K562 (cell line): ENCODE measurements around the gene FMN1. TPM values are rescaled to one million over a fixed set of nuclear protein-coding genes. Genes with fewer than 3 reads are reported as not detected.
A peak's percentile ranks its signal among the peaks of the same experiment; 100 is the strongest.

Experiments used
- ATAC-seq: fragments of 200-7000 bp; cut with Tn5 transposase; 3 replicates; pipeline ENCODE4 v1.9.1; 2020; ENCODE audit warnings: moderate library complexity
- BruUV-seq: library from RNA; stranded (reverse); fragments of 400-500 nt; replicated peaks from 2 replicates; lab custom pipeline; 2021; lab: Mats Ljungman, UMichigan
- CTCF ChIA-PET: fragments of 300-600 bp; formaldehyde crosslinking; extraction: SDS; loops from one replicate; lab custom pipeline; 2021; ENCODE audit warnings: low intra/inter-chr PET ratio; lab: Yijun Ruan, JAX
- POLR2A ChIA-PET: fragments of 300-600, 350-650 bp; sonication (Branson Sonifier 250); formaldehyde crosslinking; extraction: SDS; loops from one replicate; lab custom pipeline; 2021; ENCODE audit warnings: antibody characterized with exemption, inconsistent platforms; lab: Yijun Ruan, JAX
- DNase-seq, 4 experiments: peaks; one replicate each; pipeline versions ENCODE4 v3.0.0 to v3.0.0-alpha.2; 2011 to 2018; ENCODE audit warnings: low spot score in 3 of 4, mixed read lengths in 3 of 4; ENCODE audit errors: extremely low read depth in 1 of 4
- FAIRE-seq: peaks from 2 replicates; lab custom pipeline; 2011; peaks lifted over from hg19 to GRCh38; lab: Jason Lieb, UNC
- H2AFZ ChIP-seq: 2 replicates; pipeline ENCODE4 v1.6.0; 2011; ENCODE audit warnings: low read depth, low read length, control low read depth, inconsistent platforms
- H3K27ac ChIP-seq: fragments of 200-600 bp; 3 replicates; pipeline ENCODE4 v1.8.0; 2011; ENCODE audit warnings: low read depth, mild to moderate bottlenecking, control low read depth, inconsistent platforms, low read length, moderate library complexity, mixed read lengths; ENCODE audit errors: extremely low read depth
- H3K27me3 ChIP-seq, 2 experiments: fragments of 300-600 bp in 1 of 2; 2 replicates in 1 of 2; 3 replicates in 1 of 2; pipeline versions ENCODE4 v1.6.0 to v1.8.0; 2011; ENCODE audit warnings: inconsistent platforms in 2 of 2, low read length in 2 of 2, mild to moderate bottlenecking in 1 of 2, mixed read lengths in 1 of 2, moderate library complexity in 1 of 2; ENCODE audit not compliant: control insufficient read depth in 2 of 2, insufficient read depth in 2 of 2
- H3K36me3 ChIP-seq: fragments of 300-600 bp; 3 replicates; pipeline ENCODE4 v1.8.0; 2011; ENCODE audit warnings: mild to moderate bottlenecking, low read length, inconsistent platforms; ENCODE audit not compliant: control insufficient read depth, insufficient read depth
- H3K4me1 ChIP-seq, 2 experiments: fragments of 200-600 bp in 1 of 2; replicated peaks in 1 of 2; 2 replicates in 1 of 2; 3 replicates in 1 of 2; pipeline versions ENCODE4 v1.5.1 to v1.8.0; 2011; ENCODE audit warnings: inconsistent platforms in 2 of 2, low read length in 2 of 2, mild to moderate bottlenecking in 1 of 2, mixed read lengths in 1 of 2, moderate library complexity in 1 of 2; ENCODE audit not compliant: control insufficient read depth in 2 of 2, insufficient read depth in 2 of 2
- H3K4me2 ChIP-seq: 2 replicates; pipeline ENCODE4 v1.6.1; 2011; ENCODE audit warnings: low read length, control low read depth, inconsistent platforms, mixed read lengths; ENCODE audit not compliant: insufficient read depth
- H3K4me3 ChIP-seq: fragments of 200-600 bp; sonication (generic), shearing (Covaris generic); 2 replicates; pipeline ENCODE4 v1.5.1; 2016; ENCODE audit warnings: control low read depth, inconsistent platforms
- H3K79me2 ChIP-seq: fragments of 200-600 bp; 3 replicates; pipeline ENCODE4 v1.8.0; 2011; ENCODE audit warnings: low read length, inconsistent platforms; ENCODE audit not compliant: control insufficient read depth, insufficient read depth
- H3K9ac ChIP-seq, 2 experiments: 2 replicates each; pipeline versions ENCODE4 v1.6.0 to v1.6.1; 2011; ENCODE audit warnings: low read depth in 2 of 2, low read length in 2 of 2, control low read depth in 1 of 2, inconsistent platforms in 1 of 2, mild to moderate bottlenecking in 1 of 2, mixed read lengths in 1 of 2; ENCODE audit not compliant: insufficient read depth in 1 of 2
- H3K9me1 ChIP-seq: one replicate; pipeline ENCODE4 v1.6.0; 2011; ENCODE audit warnings: inconsistent platforms, mild to moderate bottlenecking, low read length, moderate library complexity; ENCODE audit not compliant: control insufficient read depth, insufficient read depth
- H3K9me3 ChIP-seq: replicated peaks from 2 replicates; pipeline ENCODE4 v1.5.1; 2011; ENCODE audit warnings: low read depth, low read length, inconsistent platforms; ENCODE audit not compliant: control insufficient read depth, insufficient read depth
- H4K20me1 ChIP-seq: replicated peaks from 2 replicates; pipeline ENCODE4 v1.6.1; 2011; ENCODE audit warnings: low read length, inconsistent platforms, mixed read lengths; ENCODE audit not compliant: control insufficient read depth, insufficient read depth
- CXXC5 ChIP-seq: fragments of 250-450 bp; sonication (Bioruptor Pico); IDR thresholded peaks from 2 replicates; pipeline ENCODE4 v1.8.0; 2022; ENCODE audit warnings: inconsistent platforms, mild to moderate bottlenecking, moderate library complexity
- L3MBTL2 ChIP-seq: fragments of 450-650 bp; IDR thresholded peaks from 2 replicates; pipeline ENCODE4 v1.6.1; 2016; ENCODE audit warnings: mild to moderate bottlenecking, moderate library complexity
- TFAM ChIP-seq: fragments of 250-450 bp; sonication (Bioruptor Pico); conservative IDR thresholded peaks from 2 replicates; pipeline ENCODE4 v1.5.0; 2021; ENCODE audit warnings: mild to moderate bottlenecking, moderate library complexity
- ZNF778 ChIP-seq: fragments of 450-650 bp; formaldehyde crosslinking; IDR thresholded peaks from 2 replicates; pipeline ENCODE4 v1.4.0; 2020; ENCODE audit warnings: mild to moderate bottlenecking, moderate library complexity
- WGBS: fragments of 100-300 bp; shearing (Covaris generic); methylation state at CpG from one replicate; pipeline ENCODE4 v1.1.6; 2016; ENCODE audit warnings: low coverage, mixed read lengths; ENCODE audit not compliant: insufficient coverage; ENCODE audit errors: missing lambda C conversion rate; 5-methylcytosine and 5-hydroxymethylcytosine counted together
- in situ Hi-C: fragments of 300-500 bp; cut with MboI; formaldehyde crosslinking; loops from 4 replicates; pipeline ENCODE4 v1.15.0; 2018; ENCODE audit warnings: inconsistent platforms, mixed read lengths
- intact Hi-C: fragments of 100-400 bp; cut with micrococcal nuclease; formaldehyde crosslinking; loops from 2 replicates; pipeline ENCODE4 v1.14.2; 2022
- polyA plus RNA-seq, 8 experiments: library from polyadenylated mRNA; depleted of rRNA in 4 of 8; stranded (reverse) in 5 of 8; unstranded in 3 of 8; fragments of >200 nt; fragmentation: Nextera tagmentation in 2 of 8; fragmentation: Illumina TruSeq in 1 of 8; extraction: Ambion mirVana in 2 of 8; extraction: Trizol in 1 of 8; gene quantifications; 2 replicates each; pipeline versions ENCODE4 v1.2.1 to v1.2.3, GENCODE V29; 2011 to 2014; ENCODE audit warnings: inconsistent platforms in 1 of 8, missing spikeins in 1 of 8
- total RNA-seq, 7 experiments: library from RNA; depleted of rRNA in 6 of 7; stranded (reverse); fragments of >200 nt in 6 of 7; fragmentation: Illumina TruSeq in 2 of 7; extraction: Trizol in 2 of 7; gene quantifications; 2 replicates each; pipeline versions ENCODE4 v1.2.1 to v1.2.3, GENCODE V29; 2011 to 2021; ENCODE audit warnings: low replicate concordance in 1 of 7
- TF ChIP-seq, protein P1 (sequence below): fragments of 450-650 bp; IDR thresholded peaks from 2 replicates; pipeline ENCODE4 v1.6.1; 2016; ENCODE audit warnings: mild to moderate bottlenecking, moderate library complexity
- TF ChIP-seq, protein P2 (sequence below), 2 experiments: IDR thresholded peaks; 2 replicates each; pipeline ENCODE4 v1.6.1; 2011; ENCODE audit warnings: borderline replicate concordance in 1 of 2, control low read depth in 1 of 2, low read depth in 1 of 2, low read length in 1 of 2, mild to moderate bottlenecking in 1 of 2, mixed read lengths in 1 of 2, moderate library complexity in 1 of 2; ENCODE audit not compliant: insufficient read depth in 1 of 2, insufficient read length in 1 of 2, poor library complexity in 1 of 2, severe bottlenecking in 1 of 2; ENCODE audit errors: extremely low read depth in 1 of 2

The FMN1 gene
- total and polyA plus RNA-seq, 9 of the 15 experiments (the other 6 are each of a cell fraction or from before 2014, with no cell fraction given): 0.03 to 0.07 (median 0.04) TPM; not detected in 6

DNA sequence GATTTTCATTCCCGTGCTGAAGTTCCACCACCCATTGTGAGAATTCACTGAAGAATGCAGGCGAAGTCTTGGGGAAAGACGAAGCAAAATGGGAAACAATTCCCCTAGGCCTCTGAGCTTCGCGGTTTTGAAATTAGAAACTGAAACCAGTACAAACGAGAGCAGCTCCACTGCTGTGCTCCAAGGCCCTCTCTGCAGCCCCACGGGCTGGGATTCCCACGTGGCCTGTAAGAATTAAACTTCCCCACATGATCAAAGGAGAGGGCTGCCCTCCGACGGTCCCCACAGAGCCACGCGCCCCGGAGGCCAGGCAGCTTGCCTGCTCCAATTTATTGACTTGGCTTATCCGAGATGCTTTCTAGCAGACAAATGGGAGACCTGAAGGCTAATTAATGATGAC lies 332.8 kb downstream of the FMN1 start:
- intact Hi-C loops (no loop called here), in situ Hi-C loops (no loop called here)
- POLR2A ChIA-PET: interaction anchor here (0.7 to 1.2 kb wide), 2 partner anchors 12 to 17 kb away, joined by 3 read pairs; no protein-coding TSS in a partner anchor
- ATAC-seq (no peak), FAIRE-seq (no peak), DNase-seq (no peak)
- BruUV-seq: no TSS peak
- no peaks in the 10 kb centered on the region for H3K36me3 ChIP-seq
- TF ChIP-seq TFAM (CRISPR knock-in tag) (no peak), CXXC5 (CRISPR knock-in tag) (no peak), L3MBTL2 (peak; percentile 60), ZNF778 (CRISPR knock-in tag) (no peak)
- TF ChIP-seq, protein P1, sequence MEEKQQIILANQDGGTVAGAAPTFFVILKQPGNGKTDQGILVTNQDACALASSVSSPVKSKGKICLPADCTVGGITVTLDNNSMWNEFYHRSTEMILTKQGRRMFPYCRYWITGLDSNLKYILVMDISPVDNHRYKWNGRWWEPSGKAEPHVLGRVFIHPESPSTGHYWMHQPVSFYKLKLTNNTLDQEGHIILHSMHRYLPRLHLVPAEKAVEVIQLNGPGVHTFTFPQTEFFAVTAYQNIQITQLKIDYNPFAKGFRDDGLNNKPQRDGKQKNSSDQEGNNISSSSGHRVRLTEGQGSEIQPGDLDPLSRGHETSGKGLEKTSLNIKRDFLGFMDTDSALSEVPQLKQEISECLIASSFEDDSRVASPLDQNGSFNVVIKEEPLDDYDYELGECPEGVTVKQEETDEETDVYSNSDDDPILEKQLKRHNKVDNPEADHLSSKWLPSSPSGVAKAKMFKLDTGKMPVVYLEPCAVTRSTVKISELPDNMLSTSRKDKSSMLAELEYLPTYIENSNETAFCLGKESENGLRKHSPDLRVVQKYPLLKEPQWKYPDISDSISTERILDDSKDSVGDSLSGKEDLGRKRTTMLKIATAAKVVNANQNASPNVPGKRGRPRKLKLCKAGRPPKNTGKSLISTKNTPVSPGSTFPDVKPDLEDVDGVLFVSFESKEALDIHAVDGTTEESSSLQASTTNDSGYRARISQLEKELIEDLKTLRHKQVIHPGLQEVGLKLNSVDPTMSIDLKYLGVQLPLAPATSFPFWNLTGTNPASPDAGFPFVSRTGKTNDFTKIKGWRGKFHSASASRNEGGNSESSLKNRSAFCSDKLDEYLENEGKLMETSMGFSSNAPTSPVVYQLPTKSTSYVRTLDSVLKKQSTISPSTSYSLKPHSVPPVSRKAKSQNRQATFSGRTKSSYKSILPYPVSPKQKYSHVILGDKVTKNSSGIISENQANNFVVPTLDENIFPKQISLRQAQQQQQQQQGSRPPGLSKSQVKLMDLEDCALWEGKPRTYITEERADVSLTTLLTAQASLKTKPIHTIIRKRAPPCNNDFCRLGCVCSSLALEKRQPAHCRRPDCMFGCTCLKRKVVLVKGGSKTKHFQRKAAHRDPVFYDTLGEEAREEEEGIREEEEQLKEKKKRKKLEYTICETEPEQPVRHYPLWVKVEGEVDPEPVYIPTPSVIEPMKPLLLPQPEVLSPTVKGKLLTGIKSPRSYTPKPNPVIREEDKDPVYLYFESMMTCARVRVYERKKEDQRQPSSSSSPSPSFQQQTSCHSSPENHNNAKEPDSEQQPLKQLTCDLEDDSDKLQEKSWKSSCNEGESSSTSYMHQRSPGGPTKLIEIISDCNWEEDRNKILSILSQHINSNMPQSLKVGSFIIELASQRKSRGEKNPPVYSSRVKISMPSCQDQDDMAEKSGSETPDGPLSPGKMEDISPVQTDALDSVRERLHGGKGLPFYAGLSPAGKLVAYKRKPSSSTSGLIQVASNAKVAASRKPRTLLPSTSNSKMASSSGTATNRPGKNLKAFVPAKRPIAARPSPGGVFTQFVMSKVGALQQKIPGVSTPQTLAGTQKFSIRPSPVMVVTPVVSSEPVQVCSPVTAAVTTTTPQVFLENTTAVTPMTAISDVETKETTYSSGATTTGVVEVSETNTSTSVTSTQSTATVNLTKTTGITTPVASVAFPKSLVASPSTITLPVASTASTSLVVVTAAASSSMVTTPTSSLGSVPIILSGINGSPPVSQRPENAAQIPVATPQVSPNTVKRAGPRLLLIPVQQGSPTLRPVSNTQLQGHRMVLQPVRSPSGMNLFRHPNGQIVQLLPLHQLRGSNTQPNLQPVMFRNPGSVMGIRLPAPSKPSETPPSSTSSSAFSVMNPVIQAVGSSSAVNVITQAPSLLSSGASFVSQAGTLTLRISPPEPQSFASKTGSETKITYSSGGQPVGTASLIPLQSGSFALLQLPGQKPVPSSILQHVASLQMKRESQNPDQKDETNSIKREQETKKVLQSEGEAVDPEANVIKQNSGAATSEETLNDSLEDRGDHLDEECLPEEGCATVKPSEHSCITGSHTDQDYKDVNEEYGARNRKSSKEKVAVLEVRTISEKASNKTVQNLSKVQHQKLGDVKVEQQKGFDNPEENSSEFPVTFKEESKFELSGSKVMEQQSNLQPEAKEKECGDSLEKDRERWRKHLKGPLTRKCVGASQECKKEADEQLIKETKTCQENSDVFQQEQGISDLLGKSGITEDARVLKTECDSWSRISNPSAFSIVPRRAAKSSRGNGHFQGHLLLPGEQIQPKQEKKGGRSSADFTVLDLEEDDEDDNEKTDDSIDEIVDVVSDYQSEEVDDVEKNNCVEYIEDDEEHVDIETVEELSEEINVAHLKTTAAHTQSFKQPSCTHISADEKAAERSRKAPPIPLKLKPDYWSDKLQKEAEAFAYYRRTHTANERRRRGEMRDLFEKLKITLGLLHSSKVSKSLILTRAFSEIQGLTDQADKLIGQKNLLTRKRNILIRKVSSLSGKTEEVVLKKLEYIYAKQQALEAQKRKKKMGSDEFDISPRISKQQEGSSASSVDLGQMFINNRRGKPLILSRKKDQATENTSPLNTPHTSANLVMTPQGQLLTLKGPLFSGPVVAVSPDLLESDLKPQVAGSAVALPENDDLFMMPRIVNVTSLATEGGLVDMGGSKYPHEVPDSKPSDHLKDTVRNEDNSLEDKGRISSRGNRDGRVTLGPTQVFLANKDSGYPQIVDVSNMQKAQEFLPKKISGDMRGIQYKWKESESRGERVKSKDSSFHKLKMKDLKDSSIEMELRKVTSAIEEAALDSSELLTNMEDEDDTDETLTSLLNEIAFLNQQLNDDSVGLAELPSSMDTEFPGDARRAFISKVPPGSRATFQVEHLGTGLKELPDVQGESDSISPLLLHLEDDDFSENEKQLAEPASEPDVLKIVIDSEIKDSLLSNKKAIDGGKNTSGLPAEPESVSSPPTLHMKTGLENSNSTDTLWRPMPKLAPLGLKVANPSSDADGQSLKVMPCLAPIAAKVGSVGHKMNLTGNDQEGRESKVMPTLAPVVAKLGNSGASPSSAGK: peak; percentile 32; the same call in 1 of the 2 replicates
- TF ChIP-seq, protein P2, sequence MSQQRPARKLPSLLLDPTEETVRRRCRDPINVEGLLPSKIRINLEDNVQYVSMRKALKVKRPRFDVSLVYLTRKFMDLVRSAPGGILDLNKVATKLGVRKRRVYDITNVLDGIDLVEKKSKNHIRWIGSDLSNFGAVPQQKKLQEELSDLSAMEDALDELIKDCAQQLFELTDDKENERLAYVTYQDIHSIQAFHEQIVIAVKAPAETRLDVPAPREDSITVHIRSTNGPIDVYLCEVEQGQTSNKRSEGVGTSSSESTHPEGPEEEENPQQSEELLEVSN (IDR thresholded peaks at IDR 0.05; ENCODE audit: borderline replicate concordance in 1 of 2, extremely low read depth in 1 of 2, insufficient read depth in 1 of 2, insufficient read length in 1 of 2, low read depth in 1 of 2, low read length in 1 of 2, poor library complexity in 1 of 2, severe bottlenecking in 1 of 2): peak in 1 of 2 experiments; percentile 24
- no peaks in the 10 kb centered on the region for H3K9me3 ChIP-seq
- no peak overlapping the region for H3K9ac ChIP-seq
- no peaks in the 10 kb centered on the region for H3K79me2 ChIP-seq
- no peaks in the 10 kb centered on the region for H4K20me1 ChIP-seq
- peaks cover 0 to 3% of the 10 kb centered on the region in 2 experiments; a peak in 2 of 5 replicates for H3K4me1 ChIP-seq
- 6% methylated on average over 14 of the region's 14 CpGs for WGBS
- no peaks in the 10 kb centered on the region for H3K9me1 ChIP-seq
- H3K4me3 ChIP-seq: no peak overlapping the region
- CTCF ChIA-PET: no interaction called here
- H3K27ac ChIP-seq: no peak overlapping the region
- H3K4me2 ChIP-seq: peak overlapping the region; percentile 22
- H3K27me3 ChIP-seq: 0 out of 5 replicates have a peak, but pooled peaks cover 0 to 2% of the 10 kb centered on the region in 2 experiments
- H2AFZ ChIP-seq: peak overlapping the region; percentile 56; the same call in 1 of the 2 replicates
